K562 (cell line): Measurements from ENCODE around the gene GABRP. TPM values are rescaled to one million over a fixed set of nuclear protein-coding genes. Genes with fewer than 3 reads are reported as not detected.

Experiments used
- ATAC-seq: fragments of 200-7000 bp; cut with Tn5 transposase; 3 replicates; pipeline ENCODE4 v1.9.1; 2020; ENCODE audit warnings: moderate library complexity
- BruUV-seq: library from RNA; stranded (reverse); fragments of 400-500 nt; replicated peaks from 2 replicates; lab custom pipeline; 2021; lab: Mats Ljungman, UMichigan
- CTCF ChIA-PET: fragments of 300-600 bp; formaldehyde crosslinking; extraction: SDS; loops from one replicate; lab custom pipeline; 2021; ENCODE audit warnings: low intra/inter-chr PET ratio; lab: Yijun Ruan, JAX
- POLR2A ChIA-PET: fragments of 300-600, 350-650 bp; sonication (Branson Sonifier 250); formaldehyde crosslinking; extraction: SDS; loops from one replicate; lab custom pipeline; 2021; ENCODE audit warnings: antibody characterized with exemption, inconsistent platforms; lab: Yijun Ruan, JAX
- DNase-seq, 4 experiments: peaks; one replicate each; pipeline versions ENCODE4 v3.0.0 to v3.0.0-alpha.2; 2011 to 2018; ENCODE audit warnings: low spot score in 3 of 4, mixed read lengths in 3 of 4; ENCODE audit errors: extremely low read depth in 1 of 4
- FAIRE-seq: peaks from 2 replicates; lab custom pipeline; 2011; peaks lifted over from hg19 to GRCh38; lab: Jason Lieb, UNC
- H2AFZ ChIP-seq: 2 replicates; pipeline ENCODE4 v1.6.0; 2011; ENCODE audit warnings: low read depth, low read length, control low read depth, inconsistent platforms
- H3K27ac ChIP-seq: fragments of 200-600 bp; 3 replicates; pipeline ENCODE4 v1.8.0; 2011; ENCODE audit warnings: low read depth, mild to moderate bottlenecking, control low read depth, inconsistent platforms, low read length, moderate library complexity, mixed read lengths; ENCODE audit errors: extremely low read depth
- H3K27me3 ChIP-seq, 2 experiments: fragments of 300-600 bp in 1 of 2; 2 replicates in 1 of 2; 3 replicates in 1 of 2; pipeline versions ENCODE4 v1.6.0 to v1.8.0; 2011; ENCODE audit warnings: inconsistent platforms in 2 of 2, low read length in 2 of 2, mild to moderate bottlenecking in 1 of 2, mixed read lengths in 1 of 2, moderate library complexity in 1 of 2; ENCODE audit not compliant: control insufficient read depth in 2 of 2, insufficient read depth in 2 of 2
- H3K36me3 ChIP-seq: fragments of 300-600 bp; 3 replicates; pipeline ENCODE4 v1.8.0; 2011; ENCODE audit warnings: mild to moderate bottlenecking, low read length, inconsistent platforms; ENCODE audit not compliant: control insufficient read depth, insufficient read depth
- H3K4me1 ChIP-seq, 2 experiments: fragments of 200-600 bp in 1 of 2; replicated peaks in 1 of 2; 2 replicates in 1 of 2; 3 replicates in 1 of 2; pipeline versions ENCODE4 v1.5.1 to v1.8.0; 2011; ENCODE audit warnings: inconsistent platforms in 2 of 2, low read length in 2 of 2, mild to moderate bottlenecking in 1 of 2, mixed read lengths in 1 of 2, moderate library complexity in 1 of 2; ENCODE audit not compliant: control insufficient read depth in 2 of 2, insufficient read depth in 2 of 2
- H3K4me2 ChIP-seq: 2 replicates; pipeline ENCODE4 v1.6.1; 2011; ENCODE audit warnings: low read length, control low read depth, inconsistent platforms, mixed read lengths; ENCODE audit not compliant: insufficient read depth
- H3K4me3 ChIP-seq: fragments of 200-600 bp; sonication (generic), shearing (Covaris generic); 2 replicates; pipeline ENCODE4 v1.5.1; 2016; ENCODE audit warnings: control low read depth, inconsistent platforms
- H3K79me2 ChIP-seq: fragments of 200-600 bp; 3 replicates; pipeline ENCODE4 v1.8.0; 2011; ENCODE audit warnings: low read length, inconsistent platforms; ENCODE audit not compliant: control insufficient read depth, insufficient read depth
- H3K9ac ChIP-seq, 2 experiments: 2 replicates each; pipeline versions ENCODE4 v1.6.0 to v1.6.1; 2011; ENCODE audit warnings: low read depth in 2 of 2, low read length in 2 of 2, control low read depth in 1 of 2, inconsistent platforms in 1 of 2, mild to moderate bottlenecking in 1 of 2, mixed read lengths in 1 of 2; ENCODE audit not compliant: insufficient read depth in 1 of 2
- H3K9me1 ChIP-seq: one replicate; pipeline ENCODE4 v1.6.0; 2011; ENCODE audit warnings: inconsistent platforms, mild to moderate bottlenecking, low read length, moderate library complexity; ENCODE audit not compliant: control insufficient read depth, insufficient read depth
- H3K9me3 ChIP-seq: replicated peaks from 2 replicates; pipeline ENCODE4 v1.5.1; 2011; ENCODE audit warnings: low read depth, low read length, inconsistent platforms; ENCODE audit not compliant: control insufficient read depth, insufficient read depth
- H4K20me1 ChIP-seq: replicated peaks from 2 replicates; pipeline ENCODE4 v1.6.1; 2011; ENCODE audit warnings: low read length, inconsistent platforms, mixed read lengths; ENCODE audit not compliant: control insufficient read depth, insufficient read depth
- BDP1 ChIP-seq: IDR thresholded peaks from 3 replicates; pipeline ENCODE4 v1.6.1; 2011; ENCODE audit not compliant: insufficient read length, insufficient read depth
- BRD4 ChIP-seq: fragments of 200-600 bp; sonication (generic); IDR thresholded peaks from 2 replicates; pipeline ENCODE4 v1.6.1; 2017; ENCODE audit warnings: inconsistent platforms
- CBFA2T2 ChIP-seq: fragments of 450-650 bp; conservative IDR thresholded peaks from 2 replicates; pipeline ENCODE4 v1.6.1; 2017; ENCODE audit warnings: mild to moderate bottlenecking
- CBFB ChIP-seq: sonication (generic); formaldehyde crosslinking; IDR thresholded peaks from 2 replicates; pipeline ENCODE4 v1.4.0; 2020; ENCODE audit warnings: mild to moderate bottlenecking, missing genetic modification reagents
- COPS2 ChIP-seq: fragments of 450-650 bp; conservative IDR thresholded peaks from 2 replicates; pipeline ENCODE4 v1.6.1; 2016; ENCODE audit warnings: mild to moderate bottlenecking, moderate library complexity
- CTCF ChIP-seq, 3 experiments: IDR thresholded peaks in 2 of 3; conservative IDR thresholded peaks in 1 of 3; 2 replicates each; pipeline ENCODE4 v1.5.1; 2011 to 2012; ENCODE audit warnings: low read length in 3 of 3, mild to moderate bottlenecking in 3 of 3, control low read depth in 2 of 3, improper control_type of control experiment in 1 of 3, inconsistent platforms in 1 of 3, low read depth in 1 of 3, mixed read lengths in 1 of 3, moderate library complexity in 1 of 3; ENCODE audit not compliant: insufficient read depth in 2 of 3
- GTF2A2 ChIP-seq: IDR thresholded peaks from 2 replicates; pipeline ENCODE4 v1.6.1; 2016; ENCODE audit warnings: mild to moderate bottlenecking, missing genetic modification characterization, missing compliant biosample characterization
- MCM5 ChIP-seq: fragments of 450-650 bp; IDR thresholded peaks from 2 replicates; pipeline ENCODE4 v1.6.1; 2016; ENCODE audit warnings: low read depth
- MECOM ChIP-seq: fragments of 250-450 bp; sonication (Bioruptor Pico); IDR thresholded peaks from 2 replicates; pipeline ENCODE4 v1.8.0; 2022; ENCODE audit warnings: inconsistent platforms
- NCOA4 ChIP-seq: fragments of 450-650 bp; IDR thresholded peaks from 2 replicates; pipeline ENCODE4 v1.6.1; 2018; ENCODE audit warnings: mild to moderate bottlenecking; ENCODE audit not compliant: partially characterized antibody
- NR1H2 ChIP-seq: sonication (generic); formaldehyde crosslinking; IDR thresholded peaks from 2 replicates; pipeline ENCODE4 v1.4.0; 2020; ENCODE audit warnings: mild to moderate bottlenecking, missing genetic modification reagents
- PTTG1 ChIP-seq: fragments of 450-650 bp; IDR thresholded peaks from 2 replicates; pipeline ENCODE4 v1.6.1; 2016; ENCODE audit warnings: low read depth, mild to moderate bottlenecking, missing genetic modification characterization, missing compliant biosample characterization
- RBM22 ChIP-seq: fragments of 200-400 bp; formaldehyde crosslinking; IDR thresholded peaks from 2 replicates; pipeline ENCODE4 v1.6.1; 2018; ENCODE audit warnings: low read length, low read depth; ENCODE audit not compliant: poor library complexity, severe bottlenecking
- SREBF2 ChIP-seq: sonication (generic); formaldehyde crosslinking; IDR thresholded peaks from 2 replicates; pipeline ENCODE4 v1.4.0; 2020; ENCODE audit warnings: mild to moderate bottlenecking, missing genetic modification reagents
- STAT6 ChIP-seq: sonication (generic); formaldehyde crosslinking; IDR thresholded peaks from 2 replicates; pipeline ENCODE4 v1.8.1; 2023; ENCODE audit warnings: mild to moderate bottlenecking, missing genetic modification reagents
- TSHZ1 ChIP-seq: fragments of 250-450 bp; sonication (Bioruptor Pico); IDR thresholded peaks from 2 replicates; pipeline ENCODE4 v1.4.0; 2020; ENCODE audit warnings: mild to moderate bottlenecking, moderate library complexity
- ZNF586 ChIP-seq: fragments of 450-650 bp; formaldehyde crosslinking; conservative IDR thresholded peaks from 2 replicates; pipeline ENCODE4 v1.4.0; 2020; ENCODE audit warnings: mild to moderate bottlenecking, moderate library complexity
- WGBS: fragments of 100-300 bp; shearing (Covaris generic); methylation state at CpG from one replicate; pipeline ENCODE4 v1.1.6; 2016; ENCODE audit warnings: low coverage, mixed read lengths; ENCODE audit not compliant: insufficient coverage; ENCODE audit errors: missing lambda C conversion rate; 5-methylcytosine and 5-hydroxymethylcytosine counted together
- in situ Hi-C: fragments of 300-500 bp; cut with MboI; formaldehyde crosslinking; loops from 4 replicates; pipeline ENCODE4 v1.15.0; 2018; ENCODE audit warnings: inconsistent platforms, mixed read lengths
- intact Hi-C: fragments of 100-400 bp; cut with micrococcal nuclease; formaldehyde crosslinking; loops from 2 replicates; pipeline ENCODE4 v1.14.2; 2022
- polyA plus RNA-seq, 8 experiments: library from polyadenylated mRNA; depleted of rRNA in 4 of 8; stranded (reverse) in 5 of 8; unstranded in 3 of 8; fragments of >200 nt; fragmentation: Nextera tagmentation in 2 of 8; fragmentation: Illumina TruSeq in 1 of 8; extraction: Ambion mirVana in 2 of 8; extraction: Trizol in 1 of 8; gene quantifications; 2 replicates each; pipeline versions ENCODE4 v1.2.1 to v1.2.3, GENCODE V29; 2011 to 2014; ENCODE audit warnings: inconsistent platforms in 1 of 8, missing spikeins in 1 of 8
- total RNA-seq, 7 experiments: library from RNA; depleted of rRNA in 6 of 7; stranded (reverse); fragments of >200 nt in 6 of 7; fragmentation: Illumina TruSeq in 2 of 7; extraction: Trizol in 2 of 7; gene quantifications; 2 replicates each; pipeline versions ENCODE4 v1.2.1 to v1.2.3, GENCODE V29; 2011 to 2021; ENCODE audit warnings: low replicate concordance in 1 of 7

The GABRP gene
- total and polyA plus RNA-seq, 9 of the 15 experiments (the other 6 are each of a cell fraction or from before 2014, with no cell fraction given): not detected

- ATAC-seq (no peak), DNase-seq (no peak), FAIRE-seq (no peak)
- in situ Hi-C loops (no loop called here), intact Hi-C loops (no loop called here)
- Histone ChIP-seq H3K27me3 (no peaks in the 10 kb centered on the region), H3K36me3 (no peaks in the 10 kb centered on the region), H3K9me1 (no peaks in the 10 kb centered on the region), H3K4me3 (no peak overlapping the region), H3K4me1 (no peaks in the 10 kb centered on the region), H3K9me3 (no peaks in the 10 kb centered on the region), H3K27ac (no peak overlapping the region), H3K4me2 (no peak overlapping the region), H2AFZ (no peak overlapping the region), H4K20me1 (no peaks in the 10 kb centered on the region), H3K79me2 (no peaks in the 10 kb centered on the region), H3K9ac (no peak overlapping the region)
- no TSS peak for BruUV-seq
- WGBS: 0% methylated on average over 4 of the region's 4 CpGs
- CTCF ChIA-PET: no interaction called here
- POLR2A ChIA-PET: no interaction called here
- no peak for TF ChIP-seq SREBF2
- TF ChIP-seq BDP1: no peak
- TF ChIP-seq NR1H2 (CRISPR knock-in tag): no peak
- no peak for TF ChIP-seq TSHZ1
- TF ChIP-seq ZNF586 (CRISPR knock-in tag): no peak
- no peak for TF ChIP-seq COPS2
- TF ChIP-seq GTF2A2 (tag): no peak
- no peak for TF ChIP-seq CBFA2T2
- TF ChIP-seq CTCF (IDR thresholded peaks at IDR 0.05 in 2 of 3, conservative IDR thresholded peaks at IDR 0.05 in 1 of 3; ENCODE audit: insufficient read depth in 2 of 3, low read depth in 1 of 3, low read length in 3 of 3): no peak
- TF ChIP-seq CBFB (CRISPR knock-in tag): no peak
- no peak for TF ChIP-seq STAT6 (CRISPR knock-in tag)
- TF ChIP-seq NCOA4: no peak
- TF ChIP-seq PTTG1 (tag): no peak
- TF ChIP-seq MECOM (CRISPR knock-in tag): no peak
- no peak for TF ChIP-seq MCM5
- TF ChIP-seq BRD4: no peak
- no peak for TF ChIP-seq RBM22
These were observed 52.7 kb downstream of the GABRP start for GRCh38 chr5:170836226-170836625.
